ENCODE results near the gene SBK3. TPM values are rescaled to one million over a fixed set of nuclear protein-coding genes. Genes with fewer than 3 reads are reported as not detected.

Gene SBK3
- total RNA-seq, 1 donor from 2014 or later: 3.6 TPM

- H3K4me1 Mint-ChIP-seq (ENCODE audit: unreplicated experiment): no peaks in the 10 kb centered on the region
- TF ChIP-seq CTCF (IDR thresholded peaks at IDR 0.05; ENCODE audit: unreplicated experiment): no peak
- DNase-seq (ENCODE audit: low spot score): no peak
- H3K27me3 Mint-ChIP-seq (ENCODE audit: unreplicated experiment): no peaks in the 10 kb centered on the region
- no peak overlapping the region for H3K27ac Mint-ChIP-seq (ENCODE audit: unreplicated experiment)
- no peaks in the 10 kb centered on the region for H3K36me3 Mint-ChIP-seq (ENCODE audit: low read depth, unreplicated experiment)
- no peak overlapping the region for H3K4me3 Mint-ChIP-seq (ENCODE audit: unreplicated experiment)
- H3K9me3 Mint-ChIP-seq (ENCODE audit: unreplicated experiment): no peaks in the 10 kb centered on the region
These were observed 15.6 kb downstream of the SBK3 start for GRCh38 chr19:55529636-55530234.

GRCh38 chr19:55528030-55528803 lies 17.1 kb downstream of the SBK3 start:
- H3K27ac Mint-ChIP-seq (ENCODE audit: unreplicated experiment): no peak overlapping the region
- no peak overlapping the region for H3K4me3 Mint-ChIP-seq (ENCODE audit: unreplicated experiment)
- no peaks in the 10 kb centered on the region for H3K9me3 Mint-ChIP-seq (ENCODE audit: unreplicated experiment)
- no peaks in the 10 kb centered on the region for H3K36me3 Mint-ChIP-seq (ENCODE audit: low read depth, unreplicated experiment)
- TF ChIP-seq CTCF (IDR thresholded peaks at IDR 0.05; ENCODE audit: unreplicated experiment): no peak
- H3K27me3 Mint-ChIP-seq (ENCODE audit: unreplicated experiment): no peaks in the 10 kb centered on the region
- no peaks in the 10 kb centered on the region for H3K4me1 Mint-ChIP-seq (ENCODE audit: unreplicated experiment)
- no peak for DNase-seq (ENCODE audit: low spot score)

- H3K36me3 Mint-ChIP-seq (ENCODE audit: low read depth, unreplicated experiment): no peaks in the 10 kb centered on the region
- H3K4me3 Mint-ChIP-seq (ENCODE audit: unreplicated experiment): no peak overlapping the region
- H3K4me1 Mint-ChIP-seq (ENCODE audit: unreplicated experiment): no peaks in the 10 kb centered on the region
- H3K27ac Mint-ChIP-seq (ENCODE audit: unreplicated experiment): no peak overlapping the region
- no peak for TF ChIP-seq CTCF (IDR thresholded peaks at IDR 0.05; ENCODE audit: unreplicated experiment)
- no peak for DNase-seq (ENCODE audit: low spot score)
- no peaks in the 10 kb centered on the region for H3K27me3 Mint-ChIP-seq (ENCODE audit: unreplicated experiment)
- no peaks in the 10 kb centered on the region for H3K9me3 Mint-ChIP-seq (ENCODE audit: unreplicated experiment)
These were observed 17.9 kb downstream of the SBK3 start for GRCh38 chr19:55527197-55528029.

- H3K27ac Mint-ChIP-seq (ENCODE audit: unreplicated experiment): no peak overlapping the region
- no peaks in the 10 kb centered on the region for H3K27me3 Mint-ChIP-seq (ENCODE audit: unreplicated experiment)
- no peak for DNase-seq (ENCODE audit: low spot score)
- H3K4me3 Mint-ChIP-seq (ENCODE audit: unreplicated experiment): no peak overlapping the region
- no peaks in the 10 kb centered on the region for H3K4me1 Mint-ChIP-seq (ENCODE audit: unreplicated experiment)
- no peaks in the 10 kb centered on the region for H3K36me3 Mint-ChIP-seq (ENCODE audit: low read depth, unreplicated experiment)
- no peak for TF ChIP-seq CTCF (IDR thresholded peaks at IDR 0.05; ENCODE audit: unreplicated experiment)
- H3K9me3 Mint-ChIP-seq (ENCODE audit: unreplicated experiment): no peaks in the 10 kb centered on the region
These were observed 18.8 kb downstream of the SBK3 start for GRCh38 chr19:55526216-55527196.
